ENCODE results near the gene RBMS1. TPM values are rescaled to one million over a fixed set of nuclear protein-coding genes. Genes with fewer than 3 reads are reported as not detected.
A peak's percentile ranks its signal among the peaks of the same experiment; 100 is the strongest.

Gene RBMS1
- total and polyA plus RNA-seq, 5 experiments from 2014 or later: 80.0 to 125 (median 106) TPM

GRCh38 chr2:160252278-160252887 is 241.2 kb downstream of the RBMS1 start:
- ATAC-seq (no peak), DNase-seq (peak in 2 of 10 donors; percentile 20 to 33)
- peaks cover 2 to 12% (median 9%) of the 10 kb centered on the region in 5 donors for H3K27me3 Mint-ChIP-seq
- no peaks in the 10 kb centered on the region for H3K36me3 Mint-ChIP-seq
- no peaks in the 10 kb centered on the region for H3K9me3 Mint-ChIP-seq
- no peaks in the 10 kb centered on the region for H3K4me1 Mint-ChIP-seq
- POLR2A ChIA-PET: no interaction called here
- H3K4me3 Mint-ChIP-seq: no peak overlapping the region
- H3K27ac Mint-ChIP-seq: no peak overlapping the region

- peak overlapping the region in 1 of 10 donors; percentile 28 for H3K27ac Mint-ChIP-seq
- H3K4me3 Mint-ChIP-seq: no peak overlapping the region
- H3K9me3 Mint-ChIP-seq: no peaks in the 10 kb centered on the region
- peaks cover 2 to 12% (median 3%) of the 10 kb centered on the region in 5 donors for H3K27me3 Mint-ChIP-seq
- no peaks in the 10 kb centered on the region for H3K4me1 Mint-ChIP-seq
- no peak for ATAC-seq
- H3K36me3 Mint-ChIP-seq: no peaks in the 10 kb centered on the region
- POLR2A ChIA-PET: no interaction called here
- no peak for DNase-seq
These were observed 242.0 kb downstream of the RBMS1 start for GRCh38 chr2:160251569-160251968.

- H3K27ac Mint-ChIP-seq: no peak overlapping the region
- H3K9me3 Mint-ChIP-seq: no peaks in the 10 kb centered on the region
- POLR2A ChIA-PET: no interaction called here
- H3K4me3 Mint-ChIP-seq: no peak overlapping the region
- H3K4me1 Mint-ChIP-seq: no peaks in the 10 kb centered on the region
- ATAC-seq (no peak), DNase-seq (no peak)
- peaks cover 2 to 9% (median 3%) of the 10 kb centered on the region in 5 donors for H3K27me3 Mint-ChIP-seq
- H3K36me3 Mint-ChIP-seq: no peaks in the 10 kb centered on the region
These were observed 243.7 kb downstream of the RBMS1 start for GRCh38 chr2:160249876-160250275.

- POLR2A ChIA-PET: no interaction called here
- Mint-ChIP-seq H3K27me3 (peaks cover 0 to 3% (median 1%) of the 10 kb centered on the region in 5 donors), H3K4me1 (no peaks in the 10 kb centered on the region), H3K36me3 (no peaks in the 10 kb centered on the region), H3K9me3 (no peaks in the 10 kb centered on the region), H3K27ac (no peak overlapping the region), H3K4me3 (no peak overlapping the region)
- ATAC-seq (no peak), DNase-seq (no peak)
These were observed 246.1 kb downstream of the RBMS1 start for GRCh38 chr2:160247296-160248035.

GRCh38 chr2:160246356-160246755 is 247.3 kb downstream of the RBMS1 start:
- H3K4me3 Mint-ChIP-seq: no peak overlapping the region
- ATAC-seq: no peak
- POLR2A ChIA-PET: no interaction called here

GRCh38 chr2:160245614-160246155 is 247.9 kb downstream of the RBMS1 start:
- Mint-ChIP-seq H3K9me3 (no peaks in the 10 kb centered on the region), H3K27me3 (no peaks in the 10 kb centered on the region), H3K4me3 (no peak overlapping the region), H3K4me1 (no peaks in the 10 kb centered on the region), H3K36me3 (no peaks in the 10 kb centered on the region), H3K27ac (no peak overlapping the region)
- POLR2A ChIA-PET: no interaction called here
- ATAC-seq: no peak
- no peak for DNase-seq

More at GRCh38 chr2:160246356-160246755, 247.3 kb downstream of the RBMS1 start:
- H3K27me3 Mint-ChIP-seq: peaks cover 0 to 3% (median 0%) of the 10 kb centered on the region in 5 donors
- no peak overlapping the region for H3K27ac Mint-ChIP-seq
- no peaks in the 10 kb centered on the region for H3K4me1 Mint-ChIP-seq
- H3K9me3 Mint-ChIP-seq: no peaks in the 10 kb centered on the region
- no peaks in the 10 kb centered on the region for H3K36me3 Mint-ChIP-seq
- no peak for DNase-seq

- Mint-ChIP-seq H3K4me3 (no peak overlapping the region), H3K9me3 (no peaks in the 10 kb centered on the region), H3K4me1 (no peaks in the 10 kb centered on the region), H3K27me3 (no peaks in the 10 kb centered on the region), H3K36me3 (no peaks in the 10 kb centered on the region), H3K27ac (no peak overlapping the region)
- DNase-seq (no peak), ATAC-seq (no peak)
- POLR2A ChIA-PET: no interaction called here
These were observed 250.6 kb downstream of the RBMS1 start for GRCh38 chr2:160242893-160243564.

GRCh38 chr2:160241251-160242137 is 252.1 kb downstream of the RBMS1 start:
- DNase-seq: no peak
- Mint-ChIP-seq H3K4me3 (no peak overlapping the region), H3K9me3 (no peaks in the 10 kb centered on the region), H3K27me3 (peaks cover 0 to 3% (median 0%) of the 10 kb centered on the region in 5 donors), H3K36me3 (no peaks in the 10 kb centered on the region), H3K27ac (no peak overlapping the region), H3K4me1 (no peaks in the 10 kb centered on the region)
- no peak for ATAC-seq
- POLR2A ChIA-PET: no interaction called here

GRCh38 chr2:160239436-160239835 is 254.2 kb downstream of the RBMS1 start:
- DNase-seq (no peak), ATAC-seq (no peak)
- no peaks in the 10 kb centered on the region for H3K9me3 Mint-ChIP-seq
- H3K4me3 Mint-ChIP-seq: no peak overlapping the region
- no peak overlapping the region for H3K27ac Mint-ChIP-seq
- no peaks in the 10 kb centered on the region for H3K36me3 Mint-ChIP-seq
- peaks cover 0 to 3% (median 0%) of the 10 kb centered on the region in 5 donors for H3K27me3 Mint-ChIP-seq
- no peaks in the 10 kb centered on the region for H3K4me1 Mint-ChIP-seq
- POLR2A ChIA-PET: no interaction called here

- no peaks in the 10 kb centered on the region for H3K4me1 Mint-ChIP-seq
- H3K27ac Mint-ChIP-seq: no peak overlapping the region
- H3K4me3 Mint-ChIP-seq: no peak overlapping the region
- no peaks in the 10 kb centered on the region for H3K36me3 Mint-ChIP-seq
- POLR2A ChIA-PET: no interaction called here
- ATAC-seq (no peak), DNase-seq (no peak)
- no peaks in the 10 kb centered on the region for H3K9me3 Mint-ChIP-seq
- H3K27me3 Mint-ChIP-seq: peaks cover 0 to 3% (median 0%) of the 10 kb centered on the region in 5 donors
These were observed 255.2 kb downstream of the RBMS1 start for GRCh38 chr2:160238392-160238791.

- peaks cover 0 to 7% (median 2%) of the 10 kb centered on the region in 5 donors for H3K27me3 Mint-ChIP-seq
- no peaks in the 10 kb centered on the region for H3K4me1 Mint-ChIP-seq
- ATAC-seq: no peak
- no peaks in the 10 kb centered on the region for H3K36me3 Mint-ChIP-seq
- POLR2A ChIA-PET: no interaction called here
- DNase-seq: no peak
- H3K9me3 Mint-ChIP-seq: no peaks in the 10 kb centered on the region
- H3K4me3 Mint-ChIP-seq: no peak overlapping the region
- no peak overlapping the region for H3K27ac Mint-ChIP-seq
These were observed 260.6 kb downstream of the RBMS1 start for GRCh38 chr2:160232905-160233475.

GRCh38 chr2:160229591-160229990 is 264.0 kb downstream of the RBMS1 start:
- no peaks in the 10 kb centered on the region for H3K36me3 Mint-ChIP-seq
- no peak overlapping the region for H3K4me3 Mint-ChIP-seq
- H3K9me3 Mint-ChIP-seq: no peaks in the 10 kb centered on the region
- no peaks in the 10 kb centered on the region for H3K4me1 Mint-ChIP-seq
- ATAC-seq (no peak), DNase-seq (no peak)
- H3K27ac Mint-ChIP-seq: no peak overlapping the region
- POLR2A ChIA-PET: no interaction called here
- peaks cover 0 to 16% (median 5%) of the 10 kb centered on the region in 5 donors for H3K27me3 Mint-ChIP-seq
